ENCODE data around the gene PARP12. TPM values are rescaled to one million over a fixed set of nuclear protein-coding genes. Genes with fewer than 3 reads are reported as not detected.

PARP12 gene
- total RNA-seq, 1 donor from 2014 or later: 58.1 TPM

DNA sequence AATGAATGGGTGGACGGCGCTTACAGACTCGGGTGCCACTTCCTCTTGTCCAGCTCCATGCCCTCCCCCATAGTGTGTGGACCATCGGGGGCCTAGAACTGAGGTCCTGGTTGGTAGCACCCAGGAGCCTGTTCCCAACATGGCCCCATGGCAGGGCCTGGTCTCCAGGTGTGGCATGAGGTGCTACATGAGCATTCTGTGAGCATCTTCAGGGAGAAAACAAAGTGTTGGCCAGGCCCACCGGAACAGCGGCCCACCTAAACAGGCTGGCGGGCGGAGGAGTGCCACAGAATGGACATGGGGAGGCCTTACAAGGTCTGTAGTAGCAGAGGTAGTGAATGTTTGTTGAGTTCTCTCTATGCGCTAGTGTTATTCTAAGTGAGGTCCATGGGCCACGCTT, 76.9 kb downstream of the PARP12 start:
- H3K4me2 ChIP-seq (ENCODE audit: low read length): no peak overlapping the region
- H4K20me1 ChIP-seq (ENCODE audit: insufficient read depth, low read length): no peaks in the 10 kb centered on the region
- no peaks in the 10 kb centered on the region for H3K4me1 Mint-ChIP-seq (ENCODE audit: low read depth, unreplicated experiment)
- peaks cover 11% of the 10 kb centered on the region for H3K27me3 ChIP-seq (ENCODE audit: insufficient read depth, low read length)
- no peaks in the 10 kb centered on the region for H3K9me3 ChIP-seq (ENCODE audit: insufficient read depth, low read depth, low read length)
- peaks cover 49% of the 10 kb centered on the region for H3K27me3 Mint-ChIP-seq (ENCODE audit: low read depth, unreplicated experiment)
- FAIRE-seq: no peak
- no peak overlapping the region for H3K27ac ChIP-seq (ENCODE audit: low read depth, low read length)
- no peak for DNase-seq (ENCODE audit: low read depth)
- TF ChIP-seq CTCF (IDR thresholded peaks at IDR 0.05; ENCODE audit: insufficient read depth, low read depth, low read length) (no peak), EZH2 (IDR thresholded peaks at IDR 0.05; ENCODE audit: insufficient read depth, low read length) (no peak)
- H3K4me3 ChIP-seq (ENCODE audit: insufficient read depth, low read depth, low read length): no peak overlapping the region
- no peaks in the 10 kb centered on the region for H3K4me1 ChIP-seq (ENCODE audit: insufficient read depth, low read length)
- no peak overlapping the region for H2AFZ ChIP-seq (ENCODE audit: low read depth, low read length)
- H3K79me2 ChIP-seq (ENCODE audit: insufficient read depth, low read length): no peaks in the 10 kb centered on the region
- H3K4me3 Mint-ChIP-seq (ENCODE audit: unreplicated experiment): no peak overlapping the region
- H3K9ac ChIP-seq (ENCODE audit: low read length): no peak overlapping the region
- no peaks in the 10 kb centered on the region for H3K36me3 Mint-ChIP-seq (ENCODE audit: low read depth, unreplicated experiment)
- H3K9me3 Mint-ChIP-seq (ENCODE audit: unreplicated experiment): no peaks in the 10 kb centered on the region
- no peak overlapping the region for H3K27ac Mint-ChIP-seq (ENCODE audit: unreplicated experiment)
- no peaks in the 10 kb centered on the region for H3K36me3 ChIP-seq (ENCODE audit: insufficient read depth, low read length)

DNA sequence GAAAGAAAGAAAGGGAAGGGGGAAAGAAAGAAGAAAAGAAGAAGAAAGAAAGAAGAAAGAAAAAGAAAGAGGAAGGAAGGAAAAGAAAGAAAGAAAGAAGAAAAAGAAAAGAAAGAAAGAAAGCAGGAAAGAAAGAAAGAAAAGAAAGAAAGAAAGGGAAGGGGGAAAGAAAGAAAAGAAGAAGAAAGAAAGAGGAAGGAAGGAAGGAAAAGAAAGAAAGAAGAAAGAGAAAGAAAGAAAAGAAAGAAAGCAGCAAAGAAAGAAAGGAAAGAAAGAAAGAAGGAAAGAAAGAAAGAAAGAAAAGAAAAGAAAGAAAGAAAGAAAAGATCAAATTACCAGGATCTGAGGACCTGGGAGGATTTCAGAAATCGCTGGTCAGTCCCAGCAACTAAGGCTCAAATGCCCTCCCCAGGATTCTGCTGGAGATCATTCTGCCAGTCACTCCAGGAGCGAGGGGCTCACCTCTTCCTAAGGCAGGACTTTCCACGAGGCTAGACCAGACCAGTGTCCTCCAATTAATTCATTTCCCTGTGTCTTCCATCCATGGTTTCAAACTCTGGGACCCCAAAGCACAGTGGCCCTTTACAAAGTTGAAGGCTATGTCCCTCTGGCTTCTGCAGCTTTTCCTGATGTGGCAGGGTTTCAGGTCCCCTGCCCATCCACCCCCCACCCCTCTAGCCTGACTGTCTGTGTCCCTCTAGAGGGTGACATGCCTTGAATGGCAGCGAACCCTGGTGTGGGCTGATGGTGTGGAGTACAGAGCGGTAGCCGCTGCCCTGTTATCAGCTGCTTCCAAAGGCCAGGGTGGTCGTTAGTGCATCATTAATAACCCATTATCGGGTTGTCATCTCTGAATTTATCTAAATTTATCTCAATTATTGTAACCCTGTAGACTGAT, 77.9 kb downstream of the PARP12 start:
- DNase-seq (ENCODE audit: low read depth): no peak
- H3K36me3 ChIP-seq (ENCODE audit: insufficient read depth, low read length): no peaks in the 10 kb centered on the region
- Mint-ChIP-seq H3K27ac (ENCODE audit: unreplicated experiment) (no peak overlapping the region), H3K36me3 (ENCODE audit: low read depth, unreplicated experiment) (no peaks in the 10 kb centered on the region), H3K4me1 (ENCODE audit: low read depth, unreplicated experiment) (no peaks in the 10 kb centered on the region), H3K4me3 (ENCODE audit: unreplicated experiment) (no peak overlapping the region), H3K27me3 (ENCODE audit: low read depth, unreplicated experiment) (peaks cover 44% of the 10 kb centered on the region), H3K9me3 (ENCODE audit: unreplicated experiment) (no peaks in the 10 kb centered on the region)
- no peak overlapping the region for H3K4me2 ChIP-seq (ENCODE audit: low read length)
- H3K79me2 ChIP-seq (ENCODE audit: insufficient read depth, low read length): no peaks in the 10 kb centered on the region
- no peak overlapping the region for H3K9ac ChIP-seq (ENCODE audit: low read length)
- TF ChIP-seq EZH2 (IDR thresholded peaks at IDR 0.05; ENCODE audit: insufficient read depth, low read length): no peak
- no peak for TF ChIP-seq CTCF (IDR thresholded peaks at IDR 0.05; ENCODE audit: insufficient read depth, low read depth, low read length)
- no peak overlapping the region for H3K27ac ChIP-seq (ENCODE audit: low read depth, low read length)
- H4K20me1 ChIP-seq (ENCODE audit: insufficient read depth, low read length): no peaks in the 10 kb centered on the region
- no peaks in the 10 kb centered on the region for H3K9me3 ChIP-seq (ENCODE audit: insufficient read depth, low read depth, low read length)
- no peaks in the 10 kb centered on the region for H3K4me1 ChIP-seq (ENCODE audit: insufficient read depth, low read length)
- H3K4me3 ChIP-seq (ENCODE audit: insufficient read depth, low read depth, low read length): no peak overlapping the region
- H3K27me3 ChIP-seq (ENCODE audit: insufficient read depth, low read length): peaks cover 11% of the 10 kb centered on the region
- no peak overlapping the region for H2AFZ ChIP-seq (ENCODE audit: low read depth, low read length)
- FAIRE-seq: no peak
